ENCODE measurements around the gene WDTC1. TPM values are rescaled to one million over a fixed set of nuclear protein-coding genes. Genes with fewer than 3 reads are reported as not detected.
A peak's percentile ranks its signal among the peaks of the same experiment; 100 is the strongest.

The WDTC1 gene
- total RNA-seq, 1 experiment from 2014 or later = 23.7 TPM

GRCh38 chr1:27342391-27342777 lies 108.0 kb downstream of the WDTC1 start:
- Histone ChIP-seq H3K9me2 (replicated peaks; ENCODE audit: low read length) (no peaks in the 10 kb centered on the region), H3K9me3 (ENCODE audit: low read length) (no peaks in the 10 kb centered on the region), H3K4me2 (ENCODE audit: low read length) (peak overlapping the region; percentile 99), H3K9ac (ENCODE audit: low read length) (peak overlapping the region; percentile 82), H3K4me1 (ENCODE audit: insufficient read depth, low read length) (peaks cover 42% of the 10 kb centered on the region), H4K20me1 (ENCODE audit: low read length) (no peaks in the 10 kb centered on the region), H3F3A (ENCODE audit: low read length, unreplicated experiment) (no peaks in the 10 kb centered on the region), H3K79me2 (ENCODE audit: low read length) (peaks cover 24% of the 10 kb centered on the region), H3K27ac (ENCODE audit: low read length) (peak overlapping the region; percentile 88), H3K4me3 (ENCODE audit: low read length) (peak overlapping the region; percentile 79), H3K36me3 (ENCODE audit: low read depth, low read length) (no peaks in the 10 kb centered on the region), H3K27me3 (ENCODE audit: low read length) (no peaks in the 10 kb centered on the region), H2AFZ (ENCODE audit: low read length) (peak overlapping the region; percentile 89; the same call in 1 of the 2 replicates)
- no peak for DNase-seq
- CTCF ChIA-PET = no interaction called here
- POLR2A ChIA-PET (ENCODE audit: unreplicated experiment) = interaction anchor here (0.6 kb wide), 1 partner anchor 23 kb away, joined by 21 read pairs; no protein-coding TSS in a partner anchor
- BruUV-seq (replicated peaks) = TSS peak; percentile 91
- peak; percentile 23 for ATAC-seq
- TF ChIP-seq EZH2 (IDR thresholded peaks at IDR 0.05; ENCODE audit: low read length, unreplicated experiment) = no peak
- TF ChIP-seq CTCF (conservative IDR thresholded peaks at IDR 0.05; ENCODE audit: low read depth, low read length) = no peak
- no peak for TF ChIP-seq EZH2phosphoT487 (IDR thresholded peaks at IDR 0.05; ENCODE audit: borderline replicate concordance, low read length)
- intact Hi-C loops (cut with micrococcal nuclease) = loop anchor here (2.0 to 5.0 kb wide), 2 partner anchors 20 to 40 kb away; partner anchors contain the start of gene TMEM222

GRCh38 chr1:27342778-27343638 lies 108.6 kb downstream of the WDTC1 start:
- no peaks in the 10 kb centered on the region for H4K20me1 ChIP-seq (ENCODE audit: low read length)
- H3K4me1 ChIP-seq (ENCODE audit: insufficient read depth, low read length) = peaks cover 43% of the 10 kb centered on the region
- CTCF ChIA-PET = interaction anchor here (1.3 kb wide), 1 partner anchor 43 kb away, joined by 4 read pairs; no protein-coding TSS in a partner anchor
- no peaks in the 10 kb centered on the region for H3F3A ChIP-seq (ENCODE audit: low read length, unreplicated experiment)
- no peaks in the 10 kb centered on the region for H3K9me3 ChIP-seq (ENCODE audit: low read length)
- H3K79me2 ChIP-seq (ENCODE audit: low read length) = peaks cover 24% of the 10 kb centered on the region
- DNase-seq (peak; percentile 79), ATAC-seq (peak; percentile 65)
- BruUV-seq (replicated peaks) = no TSS peak
- peak overlapping the region; percentile 88 for H3K27ac ChIP-seq (ENCODE audit: low read length)
- H2AFZ ChIP-seq (ENCODE audit: low read length) = peak overlapping the region; percentile 89
- H3K4me3 ChIP-seq (ENCODE audit: low read length) = peak overlapping the region; percentile 79
- POLR2A ChIA-PET (ENCODE audit: unreplicated experiment) = no interaction called here
- H3K9me2 ChIP-seq (replicated peaks; ENCODE audit: low read length) = no peaks in the 10 kb centered on the region
- no peaks in the 10 kb centered on the region for H3K36me3 ChIP-seq (ENCODE audit: low read depth, low read length)
- intact Hi-C loops (cut with micrococcal nuclease) = loop anchor here (2.0 to 5.0 kb wide), 2 partner anchors 20 to 41 kb away; partner anchors contain the start of gene TMEM222
- H3K9ac ChIP-seq (ENCODE audit: low read length) = peak overlapping the region; percentile 82
- H3K4me2 ChIP-seq (ENCODE audit: low read length) = peak overlapping the region; percentile 99
- no peaks in the 10 kb centered on the region for H3K27me3 ChIP-seq (ENCODE audit: low read length)
- TF ChIP-seq EZH2phosphoT487 (IDR thresholded peaks at IDR 0.05; ENCODE audit: borderline replicate concordance, low read length) (no peak), CTCF (conservative IDR thresholded peaks at IDR 0.05; ENCODE audit: low read depth, low read length) (no peak), EZH2 (IDR thresholded peaks at IDR 0.05; ENCODE audit: low read length, unreplicated experiment) (no peak)
